GM12878 (cell line): Measurements from ENCODE around the gene LSM12. TPM values are rescaled to one million over a fixed set of nuclear protein-coding genes. Genes with fewer than 3 reads are reported as not detected.

Experiments
- ELK1 ChIP-seq: IDR thresholded peaks from 2 replicates; pipeline ENCODE4 v1.6.1; 2012; ENCODE audit warnings: low read depth, low read length, improper control_type of control experiment
- ESRRA ChIP-seq: IDR thresholded peaks from 2 replicates; pipeline ENCODE4 v1.6.1; 2012; ENCODE audit warnings: mild to moderate bottlenecking, low read length, improper control_type of control experiment
- HDAC2 ChIP-seq: fragments of 200-600 bp; sonication (generic); IDR thresholded peaks from 2 replicates; pipeline ENCODE4 v1.6.1; 2017
- JUNB ChIP-seq: IDR thresholded peaks from 2 replicates; pipeline ENCODE4 v1.6.1; 2016; ENCODE audit warnings: antibody characterized with exemption, mild to moderate bottlenecking
- NFXL1 ChIP-seq: fragments of 450-650 bp; IDR thresholded peaks from 2 replicates; pipeline ENCODE4 v1.6.1; 2017; ENCODE audit warnings: antibody characterized with exemption, mild to moderate bottlenecking, borderline replicate concordance
- NFYA ChIP-seq: IDR thresholded peaks from 2 replicates; pipeline ENCODE4 v1.6.1; 2011; ENCODE audit warnings: low read depth, mild to moderate bottlenecking, low read length, improper control_type of control experiment, borderline replicate concordance
- POLR2AphosphoS2 ChIP-seq: IDR thresholded peaks from 2 replicates; pipeline ENCODE4 v1.6.1; 2011; ENCODE audit warnings: low read depth, mild to moderate bottlenecking, low read length, improper control_type of control experiment, moderate library complexity
- RB1 ChIP-seq: fragments of 450-650 bp; formaldehyde crosslinking; IDR thresholded peaks from 2 replicates; pipeline ENCODE4 v1.6.1; 2017; ENCODE audit warnings: mild to moderate bottlenecking, borderline replicate concordance
- RBBP5 ChIP-seq: fragments of 200-600 bp; sonication (generic); conservative IDR thresholded peaks from 2 replicates; pipeline ENCODE4 v1.6.1; 2016
- SMC3 ChIP-seq: IDR thresholded peaks from 2 replicates; pipeline ENCODE4 v1.6.1; 2011; ENCODE audit warnings: low read length, improper control_type of control experiment, borderline replicate concordance
- SP1 ChIP-seq: IDR thresholded peaks from one replicate; pipeline ENCODE4 v1.6.1; 2011; ENCODE audit warnings: low read depth, low read length
- SUZ12 ChIP-seq: fragments of 200-600 bp; sonication (generic); IDR thresholded peaks from one replicate; pipeline ENCODE4 v1.6.1; 2018; ENCODE audit warnings: antibody characterized with exemption, mild to moderate bottlenecking; ENCODE audit not compliant: unreplicated experiment
- TARDBP ChIP-seq: IDR thresholded peaks from 2 replicates; pipeline ENCODE4 v1.6.1; 2016; ENCODE audit warnings: borderline replicate concordance
- TCF7 ChIP-seq: IDR thresholded peaks from 2 replicates; pipeline ENCODE4 v1.6.1; 2014; ENCODE audit warnings: antibody characterized with exemption, borderline replicate concordance
- YBX1 ChIP-seq: fragments of 450-650 bp; IDR thresholded peaks from 2 replicates; pipeline ENCODE4 v1.6.1; 2016; ENCODE audit warnings: antibody characterized with exemption
- ZBTB11 ChIP-seq: fragments of 450-650 bp; formaldehyde crosslinking; IDR thresholded peaks from 2 replicates; pipeline ENCODE4 v1.5.0; 2022; ENCODE audit warnings: mild to moderate bottlenecking, missing genetic modification characterization
- ZNF207 ChIP-seq: fragments of 450-650 bp; IDR thresholded peaks from 2 replicates; pipeline ENCODE4 v1.6.1; 2014; ENCODE audit warnings: antibody characterized with exemption, mild to moderate bottlenecking, borderline replicate concordance
- ZNF274 ChIP-seq: IDR thresholded peaks from one replicate; pipeline ENCODE4 v1.8.0; 2011; ENCODE audit not compliant: insufficient read length, insufficient read depth
- ZNF622 ChIP-seq: fragments of 450-650 bp; IDR thresholded peaks from 2 replicates; pipeline ENCODE4 v1.6.1; 2017; ENCODE audit warnings: mild to moderate bottlenecking, inconsistent platforms
- polyA plus RNA-seq, 11 experiments: library from polyadenylated mRNA; depleted of rRNA in 4 of 11; unstranded in 6 of 11; stranded (reverse) in 5 of 11; fragments of >200 nt; fragmentation: Nextera tagmentation in 4 of 11; fragmentation: Illumina TruSeq in 1 of 11; extraction: Ambion mirVana in 4 of 11; extraction: Trizol in 1 of 11; gene quantifications; 1 replicate in 1 of 11; 2 replicates in 10 of 11; pipeline versions ENCODE4 v1.2.1 to v1.2.3, GENCODE V29; 2011 to 2016; ENCODE audit warnings: inconsistent platforms in 2 of 11, missing spikeins in 2 of 11, low read depth in 1 of 11
- total RNA-seq, 4 experiments: library from RNA; depleted of rRNA in 3 of 4; stranded (reverse); fragments of >200 nt in 3 of 4; fragmentation: Illumina TruSeq in 1 of 4; extraction: Trizol in 1 of 4; gene quantifications; 2 replicates each; pipeline versions ENCODE4 v1.2.1 to v1.2.3, GENCODE V29; 2013 to 2021
- TF ChIP-seq, protein P1 (sequence below): fragments of 450-650 bp; IDR thresholded peaks from 2 replicates; pipeline ENCODE4 v1.6.1; 2017; ENCODE audit warnings: mild to moderate bottlenecking, low read depth, inconsistent platforms; ENCODE audit not compliant: poor library complexity, severe bottlenecking
- TF ChIP-seq, protein P2 (sequence below): fragments of 450-650 bp; IDR thresholded peaks from 2 replicates; pipeline ENCODE4 v1.6.1; 2017; ENCODE audit warnings: mild to moderate bottlenecking, moderate library complexity

Gene LSM12
- total and polyA plus RNA-seq, 10 of the 15 experiments (the other 5 are each of a cell fraction or from before 2014, with no cell fraction given): 51.1 to 206 (median 70.8) TPM

- TF ChIP-seq ZBTB11 (peak; percentile 94), RBBP5 (no peak), TARDBP (peak; percentile 96), TCF7 (no peak), ZNF207 (peak; percentile 88), ELK1 (peak; percentile 90), HDAC2 (peak; percentile 91; the same call in 1 of the 2 replicates), ZNF274 (no peak), JUNB (no peak), NFYA (no peak), POLR2AphosphoS2 (peak; percentile 79), RB1 (peak; percentile 94; the same call in 1 of the 2 replicates), YBX1 (no peak), NFXL1 (no peak), SMC3 (no peak), SUZ12 (no peak), SP1 (peak; percentile 82), ESRRA (peak; percentile 91), ZNF622 (no peak)
- TF ChIP-seq, protein P1, sequence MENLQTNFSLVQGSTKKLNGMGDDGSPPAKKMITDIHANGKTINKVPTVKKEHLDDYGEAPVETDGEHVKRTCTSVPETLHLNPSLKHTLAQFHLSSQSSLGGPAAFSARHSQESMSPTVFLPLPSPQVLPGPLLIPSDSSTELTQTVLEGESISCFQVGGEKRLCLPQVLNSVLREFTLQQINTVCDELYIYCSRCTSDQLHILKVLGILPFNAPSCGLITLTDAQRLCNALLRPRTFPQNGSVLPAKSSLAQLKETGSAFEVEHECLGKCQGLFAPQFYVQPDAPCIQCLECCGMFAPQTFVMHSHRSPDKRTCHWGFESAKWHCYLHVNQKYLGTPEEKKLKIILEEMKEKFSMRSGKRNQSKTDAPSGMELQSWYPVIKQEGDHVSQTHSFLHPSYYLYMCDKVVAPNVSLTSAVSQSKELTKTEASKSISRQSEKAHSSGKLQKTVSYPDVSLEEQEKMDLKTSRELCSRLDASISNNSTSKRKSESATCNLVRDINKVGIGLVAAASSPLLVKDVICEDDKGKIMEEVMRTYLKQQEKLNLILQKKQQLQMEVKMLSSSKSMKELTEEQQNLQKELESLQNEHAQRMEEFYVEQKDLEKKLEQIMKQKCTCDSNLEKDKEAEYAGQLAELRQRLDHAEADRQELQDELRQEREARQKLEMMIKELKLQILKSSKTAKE: peak; percentile 48
- TF ChIP-seq, protein P2, sequence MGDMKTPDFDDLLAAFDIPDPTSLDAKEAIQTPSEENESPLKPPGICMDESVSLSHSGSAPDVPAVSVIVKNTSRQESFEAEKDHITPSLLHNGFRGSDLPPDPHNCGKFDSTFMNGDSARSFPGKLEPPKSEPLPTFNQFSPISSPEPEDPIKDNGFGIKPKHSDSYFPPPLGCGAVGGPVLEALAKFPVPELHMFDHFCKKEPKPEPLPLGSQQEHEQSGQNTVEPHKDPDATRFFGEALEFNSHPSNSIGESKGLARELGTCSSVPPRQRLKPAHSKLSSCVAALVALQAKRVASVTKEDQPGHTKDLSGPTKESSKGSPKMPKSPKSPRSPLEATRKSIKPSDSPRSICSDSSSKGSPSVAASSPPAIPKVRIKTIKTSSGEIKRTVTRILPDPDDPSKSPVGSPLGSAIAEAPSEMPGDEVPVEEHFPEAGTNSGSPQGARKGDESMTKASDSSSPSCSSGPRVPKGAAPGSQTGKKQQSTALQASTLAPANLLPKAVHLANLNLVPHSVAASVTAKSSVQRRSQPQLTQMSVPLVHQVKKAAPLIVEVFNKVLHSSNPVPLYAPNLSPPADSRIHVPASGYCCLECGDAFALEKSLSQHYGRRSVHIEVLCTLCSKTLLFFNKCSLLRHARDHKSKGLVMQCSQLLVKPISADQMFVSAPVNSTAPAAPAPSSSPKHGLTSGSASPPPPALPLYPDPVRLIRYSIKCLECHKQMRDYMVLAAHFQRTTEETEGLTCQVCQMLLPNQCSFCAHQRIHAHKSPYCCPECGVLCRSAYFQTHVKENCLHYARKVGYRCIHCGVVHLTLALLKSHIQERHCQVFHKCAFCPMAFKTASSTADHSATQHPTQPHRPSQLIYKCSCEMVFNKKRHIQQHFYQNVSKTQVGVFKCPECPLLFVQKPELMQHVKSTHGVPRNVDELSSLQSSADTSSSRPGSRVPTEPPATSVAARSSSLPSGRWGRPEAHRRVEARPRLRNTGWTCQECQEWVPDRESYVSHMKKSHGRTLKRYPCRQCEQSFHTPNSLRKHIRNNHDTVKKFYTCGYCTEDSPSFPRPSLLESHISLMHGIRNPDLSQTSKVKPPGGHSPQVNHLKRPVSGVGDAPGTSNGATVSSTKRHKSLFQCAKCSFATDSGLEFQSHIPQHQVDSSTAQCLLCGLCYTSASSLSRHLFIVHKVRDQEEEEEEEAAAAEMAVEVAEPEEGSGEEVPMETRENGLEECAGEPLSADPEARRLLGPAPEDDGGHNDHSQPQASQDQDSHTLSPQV: no peak
These were observed 51.9 kb downstream of the LSM12 start, which contains the start of gene TMEM101 (continued) for GRCh38 chr17:44014437-44015172.
